HL-60 (cell line): ENCODE measurements around the gene GPR32.

Source experiments
- DNase-seq, 2 experiments: peaks; one replicate each; pipeline ENCODE4 v3.0.0-alpha.2; 2010 to 2020; ENCODE audit warnings: low read depth in 1 of 2, low spot score in 1 of 2
- H3K27ac ChIP-seq: fragments of 250-450 bp; sonication (Bioruptor Pico); replicated peaks from 2 replicates; pipeline ENCODE4 v1.5.1; 2020; ENCODE audit warnings: mild to moderate bottlenecking, moderate library complexity
- H3K27me3 ChIP-seq: fragments of 250-450 bp; sonication (Bioruptor Pico); 2 replicates; pipeline ENCODE4 v1.5.1; 2021; ENCODE audit warnings: mild to moderate bottlenecking, moderate library complexity; ENCODE audit not compliant: insufficient read depth, poor library complexity, severe bottlenecking
- H3K4me3 ChIP-seq: replicated peaks from 2 replicates; pipeline ENCODE4 v1.5.1; 2011; ENCODE audit warnings: mild to moderate bottlenecking, control low read depth, low read length; ENCODE audit not compliant: insufficient read depth
- CTCF ChIP-seq: IDR thresholded peaks from one replicate; pipeline ENCODE4 v1.5.1; 2011; ENCODE audit warnings: low read length, control low read depth, inconsistent platforms; ENCODE audit not compliant: insufficient read depth
- GABPA ChIP-seq: IDR thresholded peaks from 2 replicates; pipeline ENCODE4 v1.6.1; 2012; ENCODE audit warnings: low read depth
- POLR2AphosphoS5 ChIP-seq: IDR thresholded peaks from 2 replicates; pipeline ENCODE4 v1.6.1; 2012; ENCODE audit warnings: low read depth
- SPI1 ChIP-seq: IDR thresholded peaks from 2 replicates; pipeline ENCODE4 v1.6.1; 2012; ENCODE audit warnings: low read depth, mild to moderate bottlenecking, borderline replicate concordance
- TF ChIP-seq, protein P1 (sequence below): IDR thresholded peaks from 2 replicates; pipeline ENCODE4 v1.6.1; 2012; ENCODE audit warnings: low read depth; ENCODE audit not compliant: insufficient replicate concordance

Gene GPR32

DNA sequence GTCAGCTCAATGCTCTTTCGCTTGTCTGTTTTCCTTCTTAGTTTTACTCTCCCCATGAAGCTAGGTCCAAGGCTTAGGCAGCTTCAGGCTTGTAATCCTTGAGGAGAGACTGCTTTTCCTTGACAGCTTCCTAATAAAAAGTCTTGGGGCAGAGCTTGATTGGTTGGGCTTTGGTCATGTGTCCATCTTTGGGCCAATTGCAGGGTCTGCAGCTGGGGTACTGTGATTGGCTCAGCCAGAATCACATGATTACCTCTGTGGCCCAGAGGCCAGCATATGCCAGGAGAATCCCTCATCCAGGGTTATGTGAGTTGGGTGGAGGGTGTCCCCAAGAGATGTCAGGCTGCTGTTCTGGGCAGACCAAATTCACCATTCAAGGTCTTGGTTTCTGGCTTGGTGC is 45.2 kb downstream of the GPR32 start:
- peaks cover 21% of the 10 kb centered on the region for H3K27me3 ChIP-seq
- TF ChIP-seq GABPA = no peak
- no peak for TF ChIP-seq CTCF
- TF ChIP-seq, protein P1, sequence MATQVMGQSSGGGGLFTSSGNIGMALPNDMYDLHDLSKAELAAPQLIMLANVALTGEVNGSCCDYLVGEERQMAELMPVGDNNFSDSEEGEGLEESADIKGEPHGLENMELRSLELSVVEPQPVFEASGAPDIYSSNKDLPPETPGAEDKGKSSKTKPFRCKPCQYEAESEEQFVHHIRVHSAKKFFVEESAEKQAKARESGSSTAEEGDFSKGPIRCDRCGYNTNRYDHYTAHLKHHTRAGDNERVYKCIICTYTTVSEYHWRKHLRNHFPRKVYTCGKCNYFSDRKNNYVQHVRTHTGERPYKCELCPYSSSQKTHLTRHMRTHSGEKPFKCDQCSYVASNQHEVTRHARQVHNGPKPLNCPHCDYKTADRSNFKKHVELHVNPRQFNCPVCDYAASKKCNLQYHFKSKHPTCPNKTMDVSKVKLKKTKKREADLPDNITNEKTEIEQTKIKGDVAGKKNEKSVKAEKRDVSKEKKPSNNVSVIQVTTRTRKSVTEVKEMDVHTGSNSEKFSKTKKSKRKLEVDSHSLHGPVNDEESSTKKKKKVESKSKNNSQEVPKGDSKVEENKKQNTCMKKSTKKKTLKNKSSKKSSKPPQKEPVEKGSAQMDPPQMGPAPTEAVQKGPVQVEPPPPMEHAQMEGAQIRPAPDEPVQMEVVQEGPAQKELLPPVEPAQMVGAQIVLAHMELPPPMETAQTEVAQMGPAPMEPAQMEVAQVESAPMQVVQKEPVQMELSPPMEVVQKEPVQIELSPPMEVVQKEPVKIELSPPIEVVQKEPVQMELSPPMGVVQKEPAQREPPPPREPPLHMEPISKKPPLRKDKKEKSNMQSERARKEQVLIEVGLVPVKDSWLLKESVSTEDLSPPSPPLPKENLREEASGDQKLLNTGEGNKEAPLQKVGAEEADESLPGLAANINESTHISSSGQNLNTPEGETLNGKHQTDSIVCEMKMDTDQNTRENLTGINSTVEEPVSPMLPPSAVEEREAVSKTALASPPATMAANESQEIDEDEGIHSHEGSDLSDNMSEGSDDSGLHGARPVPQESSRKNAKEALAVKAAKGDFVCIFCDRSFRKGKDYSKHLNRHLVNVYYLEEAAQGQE = no peak
- TF ChIP-seq POLR2AphosphoS5 = no peak
- TF ChIP-seq SPI1 = no peak
- H3K27ac ChIP-seq = no peak overlapping the region
- no peak for DNase-seq
- no peak overlapping the region for H3K4me3 ChIP-seq

GRCh38 chr19:50817941-50818858 is 47.9 kb downstream of the GPR32 start:
- Histone ChIP-seq H3K4me3 (no peak overlapping the region), H3K27me3 (peaks cover 29% of the 10 kb centered on the region), H3K27ac (no peak overlapping the region)
- DNase-seq = no peak
- no peak for TF ChIP-seq POLR2AphosphoS5
- TF ChIP-seq GABPA = no peak
- TF ChIP-seq, protein P1 = no peak
- no peak for TF ChIP-seq CTCF
- TF ChIP-seq SPI1 = no peak

- DNase-seq = no peak
- Histone ChIP-seq H3K27me3 (peaks cover 31% of the 10 kb centered on the region), H3K4me3 (no peak overlapping the region), H3K27ac (no peak overlapping the region)
- no peak for TF ChIP-seq SPI1
- no peak for TF ChIP-seq POLR2AphosphoS5
- TF ChIP-seq, protein P1 = no peak
- TF ChIP-seq GABPA = no peak
- TF ChIP-seq CTCF = no peak
Measured at GRCh38 chr19:50818859-50819472, 48.7 kb downstream of the GPR32 start.
